PC-3 (cell line): ENCODE measurements around the gene VPS54.

Experiments
- CTCF ChIP-seq: fragments of 300-600 bp; sonication (generic); conservative IDR thresholded peaks from 2 replicates; pipeline ENCODE4 v1.5.1; 2017; ENCODE audit warnings: antibody characterized with exemption, low read depth, mild to moderate bottlenecking, low read length
- EZH2phosphoT487 ChIP-seq: fragments of 300-600 bp; sonication (generic); IDR thresholded peaks from 2 replicates; pipeline ENCODE4 v1.6.1; 2018; ENCODE audit warnings: mild to moderate bottlenecking, antibody characterized with exemption, low read length, borderline replicate concordance

- TF ChIP-seq CTCF, result no peak
- no peak for TF ChIP-seq EZH2phosphoT487
Observed at GRCh38 chr2:63950414-63950813, 68.8 kb downstream of the VPS54 start.
